ENCODE data around the gene KARS1.

Gene KARS1

DNA sequence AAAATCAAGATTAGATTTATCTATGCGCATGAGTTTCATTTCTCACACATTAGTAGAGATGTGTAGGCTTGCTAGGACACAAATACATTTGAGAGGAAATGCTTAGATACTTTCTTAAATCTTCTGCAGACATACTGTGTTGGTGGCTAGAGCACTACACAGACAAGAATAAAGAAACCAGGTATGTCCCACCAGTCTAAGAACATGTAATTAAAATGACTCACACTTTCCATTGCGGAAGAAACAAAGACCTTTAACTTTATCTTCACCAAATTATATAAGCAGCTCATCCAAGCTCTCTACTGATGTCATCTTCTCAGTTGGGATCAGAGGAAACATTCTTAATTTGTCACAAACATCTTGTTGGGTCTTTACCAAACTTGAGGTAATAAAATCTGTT, 68.7 kb downstream of the KARS1 start:
- DNase-seq, result no peak

DNA sequence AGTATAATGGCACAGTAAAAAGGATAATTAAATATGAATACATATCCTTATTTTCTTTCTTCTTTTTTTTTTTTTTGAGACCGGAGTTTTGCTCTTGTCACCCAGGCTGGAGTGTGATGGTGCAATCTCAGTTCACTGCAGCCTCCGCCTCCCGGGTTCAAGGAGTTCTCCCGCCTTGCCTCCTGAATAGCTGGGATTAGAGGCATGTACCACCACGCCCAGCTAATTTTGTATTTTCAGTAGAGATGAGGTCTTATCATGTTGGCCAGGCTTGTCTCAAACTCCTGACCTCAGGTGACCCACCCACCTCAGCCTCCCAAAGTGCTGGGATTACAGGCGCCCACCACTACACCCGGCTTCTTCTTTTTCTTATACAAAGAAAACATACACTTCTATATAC, 69.3 kb downstream of the KARS1 start:
- no peak for DNase-seq
